NT2/D1 (cell line): Measurements from ENCODE around the gene CCNG2.

Source experiments
- YY1 ChIP-seq: IDR thresholded peaks from 2 replicates; pipeline ENCODE4 v1.6.1; 2011; ENCODE audit not compliant: insufficient read length, insufficient read depth
- ZNF274 ChIP-seq: IDR thresholded peaks from 2 replicates; pipeline ENCODE4 v1.6.1; 2011; ENCODE audit warnings: mild to moderate bottlenecking, low read depth, low read length

DNA sequence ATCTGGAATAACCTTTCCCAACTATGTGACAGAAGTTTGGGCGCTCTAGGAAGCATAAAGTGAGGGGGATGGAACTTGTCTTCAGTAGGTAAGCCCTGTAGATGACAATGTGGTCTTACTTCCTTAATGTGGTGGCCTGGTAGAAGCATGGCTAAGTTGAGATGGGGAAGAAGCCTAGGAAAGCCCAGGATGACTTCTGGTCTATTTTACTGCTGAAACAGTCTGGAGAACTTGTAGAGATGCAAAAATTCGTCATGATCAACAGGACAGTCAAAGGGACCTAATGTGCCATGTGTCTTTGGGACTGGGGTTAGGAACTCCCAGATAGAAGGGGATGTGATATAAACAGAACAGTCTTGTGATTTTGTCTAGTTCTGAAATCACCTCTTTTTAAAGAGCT, 40.8 kb downstream of the CCNG2 start:
- TF ChIP-seq ZNF274 = no peak
- no peak for TF ChIP-seq YY1
